Endothelial cell of umbilical vein (primary cell): ENCODE measurements around the gene DUS2. TPM values are rescaled to one million over a fixed set of nuclear protein-coding genes. Genes with fewer than 3 reads are reported as not detected.

Experiments
- BruUV-seq: library from RNA; stranded (reverse); fragments of 400-500 nt; replicated peaks from 2 replicates; lab custom pipeline; 2021; lab: Mats Ljungman, UMichigan
- CTCF ChIA-PET: fragments of 300-600, 350-600 bp; sonication (Branson Sonifier 250); formaldehyde crosslinking; loops from one replicate; lab custom pipeline; 2021; ENCODE audit warnings: antibody characterized with exemption, inconsistent platforms; lab: Charles Lee
- POLR2A ChIA-PET: fragments of 300-600, 350-600 bp; sonication (Branson Sonifier 250); formaldehyde crosslinking; loops from one replicate; lab custom pipeline; 2021; ENCODE audit warnings: antibody characterized with exemption, inconsistent platforms; lab: Charles Lee
- DNase-seq: peaks from one replicate; pipeline ENCODE4 v3.0.0-alpha.2; 2011; ENCODE audit warnings: low read depth, low spot score
- FAIRE-seq: peaks from 2 replicates; lab custom pipeline; 2011; peaks lifted over from hg19 to GRCh38; lab: Jason Lieb, UNC
- H2AFZ ChIP-seq: 2 replicates; pipeline ENCODE4 v1.6.0; 2012; ENCODE audit warnings: low read depth, low read length, control low read depth, inconsistent platforms
- H3K27ac ChIP-seq: 2 replicates; pipeline ENCODE4 v1.5.1; 2011; ENCODE audit warnings: low read depth, mild to moderate bottlenecking, control low read depth, low read length, moderate library complexity; ENCODE audit not compliant: insufficient read depth
- H3K27me3 ChIP-seq, 2 experiments: 2 replicates each; pipeline versions ENCODE4 v1.6.0 to v1.6.1; 2011; ENCODE audit warnings: low read length in 2 of 2, mixed read lengths in 1 of 2; ENCODE audit not compliant: control insufficient read depth in 2 of 2, insufficient read depth in 2 of 2
- H3K36me3 ChIP-seq, 2 experiments: 2 replicates in 1 of 2; 3 replicates in 1 of 2; pipeline ENCODE4 v1.5.1; 2011; ENCODE audit warnings: low read length in 2 of 2, mild to moderate bottlenecking in 1 of 2, moderate library complexity in 1 of 2; ENCODE audit not compliant: control insufficient read depth in 2 of 2, insufficient read depth in 2 of 2; ENCODE audit errors: extremely low read depth in 1 of 2
- H3K4me1 ChIP-seq: 3 replicates; pipeline ENCODE4 v1.5.1; 2011; ENCODE audit warnings: mild to moderate bottlenecking, low read length; ENCODE audit not compliant: control insufficient read depth, insufficient read depth; ENCODE audit errors: extremely low read depth
- H3K4me2 ChIP-seq: 2 replicates; pipeline ENCODE4 v1.6.1; 2011; ENCODE audit warnings: low read length, control low read depth, mixed read lengths; ENCODE audit not compliant: insufficient read depth
- H3K4me3 ChIP-seq, 3 experiments: fragments of 200-600 bp in 1 of 3; sonication (generic), shearing (Covaris generic) in 1 of 3; replicated peaks in 1 of 3; 2 replicates each; pipeline ENCODE4 v1.5.1; 2011 to 2016; ENCODE audit warnings: control low read depth in 3 of 3, low read length in 3 of 3, mild to moderate bottlenecking in 2 of 3, inconsistent platforms in 1 of 3, low read depth in 1 of 3, moderate library complexity in 1 of 3; ENCODE audit not compliant: insufficient read depth in 1 of 3
- H3K79me2 ChIP-seq: 2 replicates; pipeline ENCODE4 v1.6.0; 2012; ENCODE audit warnings: low read length, inconsistent platforms; ENCODE audit not compliant: control insufficient read depth, insufficient read depth
- H3K9ac ChIP-seq: replicated peaks from 2 replicates; pipeline ENCODE3; 2011; ENCODE audit warnings: low read length, control low read depth; ENCODE audit not compliant: insufficient read depth; ENCODE audit errors: extremely low read depth
- H3K9me1 ChIP-seq: replicated peaks from 3 replicates; pipeline ENCODE4 v1.6.0; 2011; ENCODE audit warnings: mild to moderate bottlenecking, low read length; ENCODE audit not compliant: control insufficient read depth, insufficient read depth; ENCODE audit errors: extremely low read depth
- H3K9me3 ChIP-seq: replicated peaks from 2 replicates; pipeline ENCODE4 v1.5.1; 2012; ENCODE audit warnings: low read length, inconsistent platforms; ENCODE audit not compliant: control insufficient read depth, insufficient read depth
- H4K20me1 ChIP-seq: replicated peaks from 2 replicates; pipeline ENCODE3; 2011; ENCODE audit warnings: mild to moderate bottlenecking, low read length; ENCODE audit not compliant: control insufficient read depth, insufficient read depth; ENCODE audit errors: extremely low read depth
- CTCF ChIP-seq, 2 donors: IDR thresholded peaks; 1 replicate in 1 of 2; 2 replicates in 1 of 2; pipeline ENCODE4 v1.5.1; 2011; ENCODE audit warnings: low read length in 2 of 2, mild to moderate bottlenecking in 2 of 2, moderate library complexity in 2 of 2, control low read depth in 1 of 2, inconsistent platforms in 1 of 2, low read depth in 1 of 2; ENCODE audit not compliant: insufficient read depth in 1 of 2; ENCODE audit errors: extremely low read depth in 1 of 2
- FOS ChIP-seq: IDR thresholded peaks from 2 replicates; pipeline ENCODE4 v1.6.1; 2011; ENCODE audit warnings: mild to moderate bottlenecking, low read length, moderate library complexity, borderline replicate concordance; ENCODE audit not compliant: insufficient read depth
- GATA2 ChIP-seq: IDR thresholded peaks from 2 replicates; pipeline ENCODE4 v1.7.0; 2011; ENCODE audit warnings: low read depth, mild to moderate bottlenecking, moderate library complexity, mixed read lengths, low read length; ENCODE audit not compliant: insufficient read length, insufficient read depth
- MYC ChIP-seq: IDR thresholded peaks from one replicate; pipeline ENCODE4 v1.6.1; 2011; ENCODE audit warnings: mild to moderate bottlenecking, low read depth, low read length
- POLR2A ChIP-seq: IDR thresholded peaks from 2 replicates; pipeline ENCODE4 v1.6.1; 2012; ENCODE audit warnings: low read depth, mild to moderate bottlenecking, control low read depth, low read length
- dilution Hi-C: fragments of 300-500 bp; cut with MboI; formaldehyde crosslinking; loops from one replicate; pipeline ENCODE4 v1.15.0; 2019; ENCODE audit warnings: low sequenced_read_pairs; ENCODE audit not compliant: extremely low pct_ligation_motif_present
- intact Hi-C: fragments of 100-400 bp; cut with micrococcal nuclease; formaldehyde crosslinking; loops from one replicate; pipeline ENCODE4 v1.10.0; 2022
- polyA plus RNA-seq, 4 experiments: library from polyadenylated mRNA; depleted of rRNA in 3 of 4; stranded (reverse) in 3 of 4; unstranded in 1 of 4; fragments of >200 nt; gene quantifications; 2 replicates each; pipeline versions ENCODE4 v1.2.1 to v1.2.3, GENCODE V29; 2011 to 2012; ENCODE audit warnings: missing spikeins in 1 of 4
- total RNA-seq: library from RNA; stranded (reverse); gene quantifications from 2 replicates; pipeline ENCODE4 v1.2.3, GENCODE V29; 2021

The DUS2 gene
- total and polyA plus RNA-seq, 2 donors (not counting 3 experiments of a cell fraction or from before 2014, with no cell fraction given) = 16.4 to 21.7 TPM

- peak overlapping the region; percentile 46 for H3K4me2 ChIP-seq
- H3K4me1 ChIP-seq = peaks cover 19% of the 10 kb centered on the region
- no peak overlapping the region for H2AFZ ChIP-seq
- no peak overlapping the region for H3K4me3 ChIP-seq
- no peaks in the 10 kb centered on the region for H4K20me1 ChIP-seq
- FAIRE-seq (peak; percentile 89), DNase-seq (peak; percentile 77)
- peaks cover 0 to 2% of the 10 kb centered on the region in 2 experiments for H3K36me3 ChIP-seq
- ChIA-PET CTCF (interaction anchor here (0.9 to 5.4 kb wide), 14 partner anchors 10 to 347 kb away, joined by 3 to 34 read pairs (median 6); partner anchors contain the start of genes DDX28, DUS2, NFATC3 and NRN1L), POLR2A (no interaction called here)
- no peaks in the 10 kb centered on the region for H3K9me3 ChIP-seq
- TF ChIP-seq GATA2 (peak; percentile 93), MYC (no peak), CTCF (IDR thresholded peaks at IDR 0.05; ENCODE audit: extremely low read depth in 1 of 2, insufficient read depth in 1 of 2, low read depth in 1 of 2, low read length in 2 of 2) (peak; percentile 80 to 83), FOS (peak; percentile 46), POLR2A (no peak)
- H3K9me1 ChIP-seq = no peaks in the 10 kb centered on the region
- H3K27ac ChIP-seq = no peak overlapping the region
- dilution Hi-C loops = no loop called here
- no TSS peak for BruUV-seq
- no peak overlapping the region for H3K9ac ChIP-seq
- no peaks in the 10 kb centered on the region for H3K79me2 ChIP-seq
- H3K27me3 ChIP-seq = no peaks in the 10 kb centered on the region
- intact Hi-C loops = loop anchor here (1.0 to 5.0 kb wide), 3 partner anchors 72 to 183 kb away; partner anchors contain the start of gene NRN1L
Measured at GRCh38 chr16:68064791-68065365, 41.8 kb downstream of the DUS2 start.
